ENCODE data around the gene MTHFR.

GRCh38 chr1:11786168-11786567, 19.6 kb downstream of the MTHFR start:
- TF ChIP-seq TEAD4 (IDR thresholded peaks at IDR 0.05) = no peak
- no peak for TF ChIP-seq TCF12 (IDR thresholded peaks at IDR 0.05; ENCODE audit: low read depth)
- TF ChIP-seq RAD21 (IDR thresholded peaks at IDR 0.05; ENCODE audit: low read depth) = no peak
- TF ChIP-seq EP300 (IDR thresholded peaks at IDR 0.05; ENCODE audit: borderline replicate concordance) = no peak
- no peak for TF ChIP-seq NFIC (IDR thresholded peaks at IDR 0.05)
- TF ChIP-seq MAX (IDR thresholded peaks at IDR 0.05) = no peak
- TF ChIP-seq CEBPB (IDR thresholded peaks at IDR 0.05) = no peak
- no peak for TF ChIP-seq EGR1 (IDR thresholded peaks at IDR 0.05)
- TF ChIP-seq REST (IDR thresholded peaks at IDR 0.05; ENCODE audit: low read depth) = no peak
- TF ChIP-seq FOXM1 (IDR thresholded peaks at IDR 0.05; ENCODE audit: borderline replicate concordance, low read depth) = no peak
